Stimulated activated CD8-positive, alpha-beta memory T cell treated with anti-CD3 and anti-CD28 coated beads, Interleukin-12 subunit alpha, Interleukin-12 subunit beta, amount 100 ng/mL, for 1 hour (primary cell): Measurements from ENCODE around the gene RPS5.
"Not testable (repeated sequence)": the region's sequence is repeated elsewhere in the genome, so short reads cannot be mapped to it uniquely, and the experiment has no call there.

Experiments
- DNase-seq: peaks from one replicate; pipeline ENCODE4 v3.0.0-alpha.2; 2020; ENCODE audit warnings: low read depth

RPS5 gene

DNA sequence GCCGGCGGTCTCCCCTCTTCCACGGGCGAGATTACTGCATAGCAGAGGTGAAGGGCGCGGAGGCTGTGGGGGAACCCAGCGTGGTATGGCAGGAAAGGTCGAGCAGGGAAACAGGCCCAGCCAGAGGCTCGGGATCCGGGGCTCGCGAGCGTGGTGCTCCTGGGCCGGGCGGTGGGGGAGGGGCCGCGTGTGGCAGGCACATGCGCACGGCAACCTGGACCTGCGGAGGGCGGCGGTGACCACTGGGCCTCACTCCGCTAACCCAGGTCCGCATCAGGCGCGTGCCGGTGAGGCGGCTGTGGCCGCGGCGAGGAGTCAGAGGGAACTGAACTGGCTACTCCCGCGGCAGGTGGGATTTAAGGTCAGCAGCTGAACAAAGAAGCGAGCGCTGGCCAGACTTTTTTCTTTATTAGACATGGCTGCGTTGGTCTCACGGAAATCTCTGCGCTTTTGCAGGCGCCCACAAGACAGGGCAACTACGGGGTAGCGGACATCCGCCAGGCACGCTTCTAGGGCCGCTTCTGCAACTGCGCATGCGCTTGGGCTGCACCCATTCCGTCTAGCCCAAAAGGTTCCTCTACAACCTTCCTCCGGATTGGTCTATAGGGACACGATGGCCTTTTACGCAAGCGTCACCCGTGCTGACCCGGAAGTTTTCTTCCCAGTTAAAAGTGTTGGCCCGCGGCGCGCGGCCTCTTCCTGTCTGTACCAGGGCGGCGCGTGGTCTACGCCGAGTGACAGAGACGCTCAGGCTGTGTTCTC lies at the start of gene RPS5:
RPS5 (plus strand) TSS at position 694 of the 762 bp plus-strand sequence. CDS start 869 bp downstream, outside the sequence.
- DNase-seq = peak; percentile 95

DNA sequence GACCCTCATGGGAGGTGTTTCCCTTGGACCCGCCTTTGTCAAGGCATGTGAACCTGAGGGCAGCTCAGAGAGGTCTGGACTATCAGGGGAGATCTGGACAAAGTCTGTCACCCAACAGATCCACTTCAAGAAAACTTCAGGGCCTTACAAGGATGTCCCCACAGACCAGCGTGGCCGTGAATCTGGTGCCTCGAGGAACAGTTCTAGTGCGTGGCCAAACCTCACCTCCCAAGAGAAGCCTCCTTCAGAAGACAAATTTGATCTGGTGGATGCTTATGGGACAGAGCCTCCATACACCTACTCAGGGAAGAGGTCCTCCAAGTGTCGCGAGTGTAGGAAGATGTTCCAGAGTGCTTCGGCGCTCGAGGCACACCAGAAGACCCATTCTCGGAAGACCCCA lies 48.7 kb upstream of the RPS5 start:
- no peak for DNase-seq

DNA sequence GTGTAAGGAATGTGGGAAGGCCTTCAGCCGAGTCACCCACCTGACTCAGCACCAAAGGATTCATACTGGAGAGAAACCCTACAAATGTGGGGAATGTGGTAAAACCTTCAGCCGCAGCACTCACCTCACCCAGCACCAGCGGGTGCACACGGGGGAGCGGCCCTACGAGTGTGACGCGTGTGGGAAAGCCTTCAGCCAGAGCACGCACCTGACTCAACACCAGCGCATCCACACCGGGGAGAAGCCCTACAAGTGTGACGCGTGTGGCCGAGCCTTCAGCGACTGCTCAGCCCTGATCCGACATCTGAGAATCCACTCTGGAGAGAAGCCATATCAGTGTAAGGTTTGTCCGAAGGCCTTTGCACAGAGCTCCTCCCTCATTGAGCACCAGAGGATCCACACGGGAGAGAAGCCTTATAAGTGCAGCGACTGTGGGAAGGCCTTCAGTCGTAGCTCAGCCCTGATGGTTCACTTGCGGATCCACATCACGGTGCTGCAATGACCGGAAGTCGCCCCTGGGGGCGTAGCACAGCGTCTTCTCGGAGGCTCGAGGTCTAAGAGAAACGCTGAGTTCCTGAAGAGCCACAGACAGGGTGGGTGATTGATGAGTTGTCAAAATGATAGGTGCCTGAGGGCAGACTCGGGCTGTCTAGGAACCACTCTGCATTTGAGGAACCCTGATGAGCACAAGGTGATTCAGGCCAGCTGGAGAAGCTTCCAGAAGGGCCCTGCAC lies 48.1 kb upstream of the RPS5 start:
- DNase-seq = no peak

DNA sequence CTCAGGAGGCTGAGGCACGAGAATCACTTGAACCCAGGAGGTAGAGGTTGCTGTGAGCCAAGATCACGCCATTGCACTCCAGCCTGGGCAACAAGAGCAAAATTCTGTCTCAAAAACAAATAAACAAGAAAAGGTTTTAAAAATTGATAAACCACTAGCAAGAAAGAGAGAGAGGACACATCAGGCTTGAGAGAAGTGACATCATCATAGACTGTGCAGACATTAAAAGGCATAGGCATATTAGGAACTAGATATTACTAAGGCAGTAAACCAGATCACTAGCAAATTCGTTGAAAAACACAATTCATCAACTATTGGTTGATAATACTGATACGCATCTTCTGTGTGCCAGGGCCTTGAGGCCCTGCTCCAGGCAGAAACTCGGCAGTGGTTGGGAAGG lies 41.5 kb upstream of the RPS5 start:
- DNase-seq = no peak

GRCh38 chr19:58346961-58347929 lies 39.8 kb upstream of the RPS5 start:
- DNase-seq = peak; percentile 51

GRCh38 chr19:58348080-58348479 lies 39.0 kb upstream of the RPS5 start:
- not testable (repeated sequence) for DNase-seq

- no peak for DNase-seq
These were observed 37.5 kb upstream of the RPS5 start for GRCh38 chr19:58349590-58349989.

GRCh38 chr19:58350001-58350861 lies 36.8 kb upstream of the RPS5 start:
- DNase-seq = no peak

- no peak for DNase-seq
These were observed 36.1 kb upstream of the RPS5 start for GRCh38 chr19:58350871-58351557.

DNA sequence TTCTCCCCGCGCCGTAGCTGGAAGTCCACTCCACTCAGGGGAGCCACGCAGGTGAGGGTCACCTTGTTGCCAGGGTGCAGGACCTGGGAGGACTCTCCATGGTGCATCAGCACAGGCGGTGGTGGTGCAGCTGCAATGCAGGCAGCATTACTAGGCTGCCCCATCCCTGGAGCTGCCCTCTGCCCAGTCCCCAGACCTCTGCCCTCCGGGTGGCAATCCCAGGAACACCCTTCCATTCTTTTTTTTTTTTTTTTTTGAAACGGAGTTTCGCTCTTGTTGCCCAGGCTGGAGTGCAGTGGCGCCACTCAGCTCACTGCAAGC lies 35.6 kb upstream of the RPS5 start:
- no peak for DNase-seq

DNA sequence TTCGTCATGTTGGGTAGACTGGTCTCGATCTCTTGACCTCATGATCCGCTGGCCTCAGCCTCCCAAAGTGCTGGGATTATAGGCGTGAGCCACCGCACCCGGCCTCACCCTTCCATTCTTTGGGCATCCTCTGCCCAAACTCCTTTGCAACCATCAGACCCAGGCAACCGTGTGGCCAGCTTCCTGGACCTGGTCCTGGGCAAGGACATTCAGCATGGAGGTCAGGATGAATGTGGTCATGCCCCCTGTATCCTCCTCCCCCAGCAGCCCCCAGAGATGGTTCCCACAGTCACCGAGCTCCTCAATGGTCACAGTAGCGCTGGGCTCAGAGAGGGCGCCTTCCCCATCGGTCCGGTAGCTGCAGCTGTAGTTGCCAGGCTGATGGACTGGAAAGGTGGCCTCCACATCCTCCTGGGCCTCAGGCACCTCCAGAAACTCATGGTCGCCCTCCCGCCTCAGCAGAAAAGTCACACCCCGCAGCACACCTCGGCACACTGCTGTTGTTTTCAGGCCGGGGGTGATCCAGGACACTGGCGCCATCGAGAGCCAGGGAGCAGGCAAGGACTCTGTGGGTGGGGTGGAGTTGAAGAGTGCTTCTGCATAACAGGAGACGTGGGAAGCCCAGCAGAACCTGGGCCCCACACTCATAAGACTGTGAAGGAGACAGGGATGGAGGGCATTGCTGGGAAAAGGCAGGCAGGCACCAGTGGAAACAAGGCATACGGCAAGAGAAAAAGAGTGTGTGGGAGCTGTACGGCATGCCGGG lies 34.9 kb upstream of the RPS5 start:
- no peak for DNase-seq

DNA sequence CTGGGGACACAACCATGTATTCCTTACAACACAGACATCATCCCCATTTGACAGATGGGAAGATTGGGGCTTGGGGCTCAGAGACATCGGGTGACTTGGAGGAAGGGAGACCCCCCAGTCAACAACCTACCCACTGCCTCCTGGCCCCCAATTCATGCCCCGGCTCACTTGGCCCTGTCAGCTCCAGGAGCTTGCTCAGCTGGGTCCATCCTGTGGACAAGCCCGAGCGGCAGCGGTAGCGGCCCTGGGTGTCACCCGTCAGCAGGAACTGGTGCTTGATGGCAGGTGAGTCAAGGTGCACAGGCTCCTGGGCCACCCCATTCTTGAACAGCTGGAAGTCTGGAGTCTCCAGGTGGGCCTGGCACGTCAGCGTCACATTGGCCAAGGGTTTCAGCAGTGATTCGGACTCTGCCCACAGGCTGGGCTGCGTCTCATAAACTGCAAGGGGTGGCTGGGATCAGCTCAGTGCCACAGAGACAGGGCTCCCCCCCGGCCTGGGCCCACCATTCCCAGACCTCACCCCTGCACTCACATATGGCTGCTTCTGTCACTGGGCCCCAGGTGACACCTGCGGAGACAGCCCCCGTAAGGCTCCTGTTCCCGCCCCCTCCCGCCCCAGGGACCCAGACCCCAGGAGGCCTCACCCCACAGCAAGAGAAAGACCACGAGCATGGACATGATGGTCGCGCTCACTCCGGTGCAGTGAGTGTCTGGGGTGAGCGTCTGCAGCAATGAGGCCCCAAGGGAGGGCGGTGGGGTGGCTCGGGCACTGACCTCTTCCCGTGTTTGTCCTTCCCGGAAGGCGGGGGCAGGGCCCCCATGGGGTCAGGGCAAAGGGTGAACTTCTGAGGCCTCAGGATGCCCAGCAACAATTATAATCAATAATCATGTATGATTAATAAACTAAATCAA lies 34.1 kb upstream of the RPS5 start, which contains the start of gene A1BG:
A1BG (minus strand) TSS at position 733 of the 912 bp plus-strand sequence; CDS start at position 678, 55 bp downstream.
- no peak for DNase-seq

DNA sequence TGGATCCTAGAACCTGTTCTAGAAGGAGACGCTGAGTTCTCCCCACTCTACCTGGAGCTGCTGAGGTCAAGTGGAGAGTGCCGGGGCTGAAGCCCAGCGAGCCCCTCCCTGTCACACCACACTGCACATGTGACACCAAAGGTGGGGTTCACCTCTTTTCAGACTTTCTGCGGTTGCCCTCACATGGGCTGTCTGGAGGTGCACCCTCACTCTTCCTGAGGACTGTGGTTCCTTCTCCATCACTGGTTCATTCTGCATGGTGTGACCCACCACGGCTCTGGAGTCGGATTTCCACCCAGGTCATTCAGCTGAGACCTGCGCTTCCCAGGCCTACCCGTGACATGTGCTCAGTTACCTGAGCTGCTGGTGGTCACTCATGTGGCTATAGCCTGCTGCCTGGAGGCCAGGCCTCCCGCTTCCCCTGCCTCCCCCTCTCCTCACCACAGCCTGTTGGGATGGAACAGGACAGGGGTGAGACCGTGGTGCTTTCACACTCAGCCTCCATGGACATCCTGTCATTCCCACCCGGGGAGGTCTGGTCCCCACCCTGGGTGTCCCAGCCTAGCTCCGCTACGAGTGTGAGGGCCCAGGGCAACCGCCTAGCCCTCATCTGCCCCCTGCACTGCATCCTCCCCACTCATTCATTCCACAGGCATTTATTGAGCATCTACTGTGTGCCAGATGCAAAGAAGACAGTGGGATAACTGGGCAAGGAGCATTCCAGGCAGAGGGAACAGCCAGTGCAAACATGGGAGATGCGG lies 33.2 kb upstream of the RPS5 start:
- no peak for DNase-seq

GRCh38 chr19:58354478-58355030 lies 32.5 kb upstream of the RPS5 start:
- no peak for DNase-seq

GRCh38 chr19:58355215-58355796 lies 31.8 kb upstream of the RPS5 start:
- DNase-seq = no peak

DNA sequence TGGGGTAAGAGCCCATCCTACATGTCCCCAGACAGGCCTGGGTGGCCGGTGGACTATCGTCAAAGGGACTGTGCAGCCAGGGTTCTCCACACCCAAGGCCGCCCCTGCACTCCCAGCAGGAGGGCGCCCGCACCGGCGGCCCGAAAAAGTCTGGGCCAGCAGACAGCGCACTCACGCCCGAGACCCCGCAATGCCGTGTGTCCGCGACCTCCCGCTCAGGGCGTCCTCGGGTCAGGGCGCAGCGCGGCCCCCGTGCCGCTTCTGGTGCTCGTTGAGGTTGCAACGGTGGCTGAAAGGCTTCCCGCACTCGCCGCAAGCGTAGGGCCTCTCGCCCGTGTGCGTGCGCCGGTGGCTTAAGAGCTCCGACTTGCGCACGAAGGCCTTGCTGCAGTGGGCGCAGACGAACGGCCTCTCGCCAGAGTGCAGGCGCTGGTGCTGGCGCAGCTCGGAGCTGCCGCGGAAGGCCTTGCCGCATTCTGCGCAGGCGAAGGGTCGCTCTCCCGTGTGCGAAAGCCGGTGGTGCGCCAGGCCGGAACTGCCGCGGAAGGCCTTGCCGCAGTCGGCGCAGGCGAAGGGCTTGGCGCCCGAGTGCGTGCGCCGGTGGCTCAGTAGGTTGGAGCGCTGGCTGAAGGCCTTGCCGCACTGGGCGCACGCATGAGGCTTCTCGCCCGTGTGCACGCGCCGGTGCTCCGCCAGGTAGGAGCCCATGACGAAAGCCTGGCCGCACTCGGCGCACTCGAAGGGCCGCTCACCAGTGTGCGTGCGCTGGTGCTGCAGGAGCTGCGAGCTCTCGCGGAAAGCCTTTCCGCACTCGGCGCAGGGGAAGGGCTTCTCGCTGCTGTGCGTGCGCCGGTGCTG lies 30.9 kb upstream of the RPS5 start:
- DNase-seq = no peak
